ENCODE results near the gene POMT1.
"Not testable (repeated sequence)": the region's sequence is repeated elsewhere in the genome, so short reads cannot be mapped to it uniquely, and the experiment has no call there.

Gene POMT1, protein sequence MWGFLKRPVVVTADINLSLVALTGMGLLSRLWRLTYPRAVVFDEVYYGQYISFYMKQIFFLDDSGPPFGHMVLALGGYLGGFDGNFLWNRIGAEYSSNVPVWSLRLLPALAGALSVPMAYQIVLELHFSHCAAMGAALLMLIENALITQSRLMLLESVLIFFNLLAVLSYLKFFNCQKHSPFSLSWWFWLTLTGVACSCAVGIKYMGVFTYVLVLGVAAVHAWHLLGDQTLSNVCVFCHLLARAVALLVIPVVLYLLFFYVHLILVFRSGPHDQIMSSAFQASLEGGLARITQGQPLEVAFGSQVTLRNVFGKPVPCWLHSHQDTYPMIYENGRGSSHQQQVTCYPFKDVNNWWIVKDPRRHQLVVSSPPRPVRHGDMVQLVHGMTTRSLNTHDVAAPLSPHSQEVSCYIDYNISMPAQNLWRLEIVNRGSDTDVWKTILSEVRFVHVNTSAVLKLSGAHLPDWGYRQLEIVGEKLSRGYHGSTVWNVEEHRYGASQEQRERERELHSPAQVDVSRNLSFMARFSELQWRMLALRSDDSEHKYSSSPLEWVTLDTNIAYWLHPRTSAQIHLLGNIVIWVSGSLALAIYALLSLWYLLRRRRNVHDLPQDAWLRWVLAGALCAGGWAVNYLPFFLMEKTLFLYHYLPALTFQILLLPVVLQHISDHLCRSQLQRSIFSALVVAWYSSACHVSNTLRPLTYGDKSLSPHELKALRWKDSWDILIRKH

DNA sequence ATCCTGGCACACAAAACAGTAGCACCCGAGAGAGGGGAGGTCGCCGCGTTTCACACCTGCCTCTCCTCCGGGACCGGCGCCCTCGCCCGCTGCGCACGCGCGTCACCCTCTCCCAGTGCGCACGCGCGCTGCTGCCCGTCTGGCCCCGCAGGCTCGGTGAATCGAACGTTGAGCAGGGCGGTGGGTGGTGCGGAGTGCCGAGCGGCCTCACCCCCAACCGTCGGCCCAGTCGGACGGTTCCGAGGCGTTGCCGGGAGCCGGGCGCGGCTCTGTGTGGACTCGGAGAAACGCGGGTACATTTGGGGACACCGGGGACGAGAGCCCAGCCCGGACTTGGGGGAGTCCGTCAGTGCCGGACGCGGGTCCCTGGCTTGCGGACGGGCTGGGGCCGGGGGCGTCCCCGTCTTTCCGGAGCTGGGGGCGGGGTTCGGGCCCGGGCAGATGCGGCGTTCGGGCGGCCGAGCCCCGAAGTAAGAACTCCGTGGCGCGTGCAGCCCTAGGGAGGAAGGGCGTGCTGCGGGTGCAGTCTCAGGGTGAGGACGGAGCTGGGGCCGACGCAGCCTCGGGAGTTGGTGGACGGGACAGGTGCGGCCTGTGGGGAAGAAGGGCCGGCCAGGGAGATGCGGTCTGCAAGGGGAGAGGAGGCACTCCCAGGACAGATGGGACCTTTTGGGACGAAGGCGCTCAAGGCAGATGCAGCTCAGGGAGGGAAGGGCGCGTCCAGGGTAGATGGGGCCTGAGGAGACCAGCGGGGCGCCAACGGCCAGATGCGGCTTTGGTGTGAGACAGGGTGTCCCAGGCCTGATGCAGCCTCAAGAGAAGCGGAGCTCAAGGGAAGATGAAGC, at the start of gene POMT1:
Gene POMT1, plus strand, starts transcription at position 138 of the 845 bp plus-strand sequence. CDS start 1,301 bp downstream, outside the sequence.
- Histone ChIP-seq H3K4me2 (ENCODE audit: low read length) (peak within 1 kb of the TSS; percentile 88), H3K27ac (ENCODE audit: low read depth, low read length) (peak within 1 kb of the TSS; percentile 45)

DNA sequence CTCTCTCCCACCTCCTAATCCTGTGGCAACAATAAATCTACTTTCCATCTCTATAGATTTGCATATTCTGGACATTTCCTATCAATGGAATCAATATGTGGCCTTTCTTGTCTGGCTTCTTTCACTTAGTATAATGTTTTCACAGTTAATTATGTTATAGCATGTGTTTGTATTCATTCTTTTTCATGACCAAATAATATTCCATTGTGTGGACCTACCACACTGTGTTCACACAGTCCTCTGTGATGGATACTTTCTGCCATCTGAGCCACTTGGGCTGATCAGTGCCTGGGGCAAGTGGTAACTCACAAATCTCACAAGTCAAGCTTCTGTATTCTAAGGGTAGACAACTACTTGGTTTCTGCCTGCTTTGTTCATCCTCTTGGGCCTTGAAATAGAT, 48.7 kb upstream of the POMT1 start:
- Histone ChIP-seq H3K4me3 (ENCODE audit: low read length) (no peak overlapping the region), H3K79me2 (ENCODE audit: control insufficient read depth, low read length) (peaks cover 50% of the 10 kb centered on the region), H3K27me3 (ENCODE audit: control insufficient read depth, low read length) (no peaks in the 10 kb centered on the region), H3F3A (ENCODE audit: control insufficient read depth, insufficient read depth) (peaks cover 2% of the 10 kb centered on the region; the same call in 1 of the 2 replicates), H3K4me1 (ENCODE audit: control insufficient read depth, low read length) (no peaks in the 10 kb centered on the region), H4K20me1 (ENCODE audit: control insufficient read depth, insufficient read depth, low read depth, low read length) (no peaks in the 10 kb centered on the region), H3K4me2 (ENCODE audit: low read length) (no peak overlapping the region), H3K36me3 (ENCODE audit: control insufficient read depth, low read length) (peaks cover 93% of the 10 kb centered on the region), H3K9me2 (replicated peaks; ENCODE audit: control insufficient read depth, low read length) (no peaks in the 10 kb centered on the region), H3K27ac (ENCODE audit: low read depth, low read length) (no peak overlapping the region), H3K9me3 (ENCODE audit: control insufficient read depth, insufficient read depth, low read length) (no peaks in the 10 kb centered on the region)
- no peak for TF ChIP-seq EZH2phosphoT487 (IDR thresholded peaks at IDR 0.05; ENCODE audit: borderline replicate concordance, low read length)
- TF ChIP-seq, protein P1, sequence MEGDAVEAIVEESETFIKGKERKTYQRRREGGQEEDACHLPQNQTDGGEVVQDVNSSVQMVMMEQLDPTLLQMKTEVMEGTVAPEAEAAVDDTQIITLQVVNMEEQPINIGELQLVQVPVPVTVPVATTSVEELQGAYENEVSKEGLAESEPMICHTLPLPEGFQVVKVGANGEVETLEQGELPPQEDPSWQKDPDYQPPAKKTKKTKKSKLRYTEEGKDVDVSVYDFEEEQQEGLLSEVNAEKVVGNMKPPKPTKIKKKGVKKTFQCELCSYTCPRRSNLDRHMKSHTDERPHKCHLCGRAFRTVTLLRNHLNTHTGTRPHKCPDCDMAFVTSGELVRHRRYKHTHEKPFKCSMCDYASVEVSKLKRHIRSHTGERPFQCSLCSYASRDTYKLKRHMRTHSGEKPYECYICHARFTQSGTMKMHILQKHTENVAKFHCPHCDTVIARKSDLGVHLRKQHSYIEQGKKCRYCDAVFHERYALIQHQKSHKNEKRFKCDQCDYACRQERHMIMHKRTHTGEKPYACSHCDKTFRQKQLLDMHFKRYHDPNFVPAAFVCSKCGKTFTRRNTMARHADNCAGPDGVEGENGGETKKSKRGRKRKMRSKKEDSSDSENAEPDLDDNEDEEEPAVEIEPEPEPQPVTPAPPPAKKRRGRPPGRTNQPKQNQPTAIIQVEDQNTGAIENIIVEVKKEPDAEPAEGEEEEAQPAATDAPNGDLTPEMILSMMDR (IDR thresholded peaks at IDR 0.05; ENCODE audit: low read depth, low read length, poor library complexity, severe bottlenecking): no peak

More for the DNA sequence above, at the start of gene POMT1:
- peaks cover 14% of the 10 kb centered on the region for H3K79me2 ChIP-seq (ENCODE audit: control insufficient read depth, low read length)
- H3K27me3 ChIP-seq (ENCODE audit: control insufficient read depth, low read length): no peaks in the 10 kb centered on the region
- peaks cover 34% of the 10 kb centered on the region for H3K36me3 ChIP-seq (ENCODE audit: control insufficient read depth, low read length)
- peaks cover 21% of the 10 kb centered on the region for H3K4me1 ChIP-seq (ENCODE audit: control insufficient read depth, low read length)
- H4K20me1 ChIP-seq (ENCODE audit: control insufficient read depth, insufficient read depth, low read depth, low read length): no peaks in the 10 kb centered on the region
- peaks cover 29% of the 10 kb centered on the region for H3F3A ChIP-seq (ENCODE audit: control insufficient read depth, insufficient read depth)
- no peaks in the 10 kb centered on the region for H3K9me2 ChIP-seq (replicated peaks; ENCODE audit: control insufficient read depth, low read length)
- peak within 1 kb of the TSS; percentile 93 for H3K4me3 ChIP-seq (ENCODE audit: low read length)
- TF ChIP-seq, protein P1 (IDR thresholded peaks at IDR 0.05; ENCODE audit: low read depth, low read length, poor library complexity, severe bottlenecking): no peak
- TF ChIP-seq EZH2phosphoT487 (IDR thresholded peaks at IDR 0.05; ENCODE audit: borderline replicate concordance, low read length): no peak
- no peaks in the 10 kb centered on the region for H3K9me3 ChIP-seq (ENCODE audit: control insufficient read depth, insufficient read depth, low read length)

DNA sequence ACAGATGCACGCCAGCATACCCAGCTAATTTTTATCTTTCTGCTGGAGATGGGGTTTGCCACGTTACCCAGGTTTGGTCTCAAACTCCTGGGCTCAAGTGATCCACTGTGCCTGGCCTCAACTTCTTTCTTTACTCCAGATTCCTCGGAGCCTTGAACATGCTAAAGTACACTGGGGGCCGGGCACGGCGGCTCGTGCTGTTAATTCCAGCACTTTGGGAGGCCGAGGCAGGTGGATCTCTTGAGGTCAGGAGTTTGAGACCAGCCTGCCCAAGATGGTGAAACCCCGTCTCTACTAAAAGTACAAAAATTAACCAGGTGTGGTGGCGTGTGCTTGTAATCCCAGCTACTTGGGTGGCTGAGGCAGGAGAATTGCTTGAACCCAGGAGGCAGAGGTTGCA, 47.1 kb upstream of the POMT1 start:
- not testable (repeated sequence) for H3K4me2 ChIP-seq (ENCODE audit: low read length); H3K27me3 ChIP-seq (ENCODE audit: control insufficient read depth, low read length); H3K4me1 ChIP-seq (ENCODE audit: control insufficient read depth, low read length); H4K20me1 ChIP-seq (ENCODE audit: control insufficient read depth, insufficient read depth, low read depth, low read length); H3K9me2 ChIP-seq (replicated peaks; ENCODE audit: control insufficient read depth, low read length); H3K4me3 ChIP-seq (ENCODE audit: low read length); H3K9me3 ChIP-seq (ENCODE audit: control insufficient read depth, insufficient read depth, low read length); H3F3A ChIP-seq (ENCODE audit: control insufficient read depth, insufficient read depth); H3K27ac ChIP-seq (ENCODE audit: low read depth, low read length)
- peaks cover 93% of the 10 kb centered on the region for H3K36me3 ChIP-seq (ENCODE audit: control insufficient read depth, low read length)
- H3K79me2 ChIP-seq (ENCODE audit: control insufficient read depth, low read length): peaks cover 45% of the 10 kb centered on the region

All from DOHH2 (cell line).